DMS53 treated with DMSO at 0.1 percent for 48 hours (cell line): ENCODE results near the gene ZSCAN16.

Source experiments
- DNase-seq: peaks from one replicate; lab custom pipeline; 2025; ENCODE audit not compliant: unreplicated experiment; lab: John Stamatoyannopoulos, UW

Gene ZSCAN16

GRCh38 chr6:28167926-28168325, 43.5 kb downstream of the ZSCAN16 start:
- DNase-seq: no peak

- no peak for DNase-seq
Observed at GRCh38 chr6:28171271-28171670, 46.9 kb downstream of the ZSCAN16 start.

GRCh38 chr6:28172006-28172405, 47.6 kb downstream of the ZSCAN16 start:
- DNase-seq: no peak

GRCh38 chr6:28176373-28176772, 52.0 kb downstream of the ZSCAN16 start:
- no peak for DNase-seq
